Nephron (organoid): ENCODE results near the gene FBXW8.
A peak's percentile ranks its signal among the peaks of the same experiment; 100 is the strongest.

Experiments
- H3K27ac Mint-ChIP-seq, 3 experiments: 2 replicates each; pipeline ENCODE4 v1.8.0; 2020; ENCODE audit warnings: mixed read lengths in 3 of 3, mild to moderate bottlenecking in 2 of 3, moderate library complexity in 1 of 3
- H3K27me3 Mint-ChIP-seq: 2 replicates; pipeline ENCODE4 v1.8.0; 2021; ENCODE audit warnings: low read depth, mild to moderate bottlenecking, moderate library complexity, mixed read lengths
- H3K36me3 Mint-ChIP-seq: 2 replicates; pipeline ENCODE4 v1.8.0; 2020; ENCODE audit warnings: low read depth, mixed read lengths
- H3K4me1 Mint-ChIP-seq: 2 replicates; pipeline ENCODE4 v1.8.0; 2020; ENCODE audit warnings: mixed read lengths
- H3K4me3 Mint-ChIP-seq, 3 experiments: 2 replicates each; pipeline ENCODE4 v1.8.0; 2020; ENCODE audit warnings: mild to moderate bottlenecking in 3 of 3, mixed read lengths in 3 of 3, moderate library complexity in 2 of 3
- H3K9me3 Mint-ChIP-seq: 2 replicates; pipeline ENCODE4 v1.8.0; 2020; ENCODE audit warnings: mixed read lengths
- TF ChIP-seq, protein P1 (sequence below), 3 experiments: fragments of 200-600 bp; sonication (generic); IDR thresholded peaks; one replicate each; pipeline ENCODE4 v1.5.0; 2021; ENCODE audit warnings: antibody characterized with exemption in 3 of 3; ENCODE audit not compliant: unreplicated experiment in 3 of 3

The FBXW8 gene

DNA sequence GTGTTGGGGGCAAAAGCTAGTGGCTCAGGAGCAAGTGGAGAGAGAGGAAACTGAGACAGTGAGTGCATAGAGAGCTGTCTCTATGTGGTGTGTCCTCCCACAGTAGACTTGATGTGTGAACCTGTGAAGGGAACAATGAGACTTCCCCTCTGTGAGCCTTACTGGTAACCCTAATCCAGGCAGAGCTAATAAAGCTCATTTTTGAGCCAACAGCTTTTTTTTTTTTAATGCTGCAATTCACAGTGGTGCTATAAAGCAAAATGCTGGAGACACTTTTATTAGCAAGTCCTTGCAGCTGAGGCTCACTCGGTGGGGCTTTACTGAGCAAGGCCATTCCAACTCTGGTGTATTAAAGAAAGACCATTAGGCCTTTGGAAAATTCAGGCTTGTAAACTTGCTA is 26.9 kb downstream of the FBXW8 start:
- H3K27me3 Mint-ChIP-seq = no peaks in the 10 kb centered on the region

DNA sequence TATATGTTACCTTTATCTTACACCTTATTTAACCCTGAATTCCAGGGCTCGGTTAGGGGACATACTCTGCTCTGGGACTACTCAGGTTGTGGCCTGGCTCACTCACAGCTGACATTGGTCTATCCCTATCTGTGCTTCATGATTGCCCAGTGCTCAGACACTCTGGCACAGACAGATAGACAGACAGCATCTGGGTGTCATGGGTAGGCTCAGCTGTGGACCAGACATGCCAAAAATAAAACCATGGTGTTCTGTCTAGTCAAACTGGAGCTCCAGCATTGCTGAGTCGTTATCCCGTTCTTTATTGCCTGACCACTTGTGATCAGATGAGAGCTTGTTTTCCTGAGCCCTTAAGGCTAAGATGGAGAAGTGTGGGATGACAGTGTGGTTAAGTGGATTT is 29.0 kb downstream of the FBXW8 start:
- peaks cover 73% of the 10 kb centered on the region for H3K36me3 Mint-ChIP-seq
- TF ChIP-seq, protein P1, sequence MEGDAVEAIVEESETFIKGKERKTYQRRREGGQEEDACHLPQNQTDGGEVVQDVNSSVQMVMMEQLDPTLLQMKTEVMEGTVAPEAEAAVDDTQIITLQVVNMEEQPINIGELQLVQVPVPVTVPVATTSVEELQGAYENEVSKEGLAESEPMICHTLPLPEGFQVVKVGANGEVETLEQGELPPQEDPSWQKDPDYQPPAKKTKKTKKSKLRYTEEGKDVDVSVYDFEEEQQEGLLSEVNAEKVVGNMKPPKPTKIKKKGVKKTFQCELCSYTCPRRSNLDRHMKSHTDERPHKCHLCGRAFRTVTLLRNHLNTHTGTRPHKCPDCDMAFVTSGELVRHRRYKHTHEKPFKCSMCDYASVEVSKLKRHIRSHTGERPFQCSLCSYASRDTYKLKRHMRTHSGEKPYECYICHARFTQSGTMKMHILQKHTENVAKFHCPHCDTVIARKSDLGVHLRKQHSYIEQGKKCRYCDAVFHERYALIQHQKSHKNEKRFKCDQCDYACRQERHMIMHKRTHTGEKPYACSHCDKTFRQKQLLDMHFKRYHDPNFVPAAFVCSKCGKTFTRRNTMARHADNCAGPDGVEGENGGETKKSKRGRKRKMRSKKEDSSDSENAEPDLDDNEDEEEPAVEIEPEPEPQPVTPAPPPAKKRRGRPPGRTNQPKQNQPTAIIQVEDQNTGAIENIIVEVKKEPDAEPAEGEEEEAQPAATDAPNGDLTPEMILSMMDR (IDR thresholded peaks at IDR 0.05; ENCODE audit: unreplicated experiment in 3 of 3) = no peak
- H3K9me3 Mint-ChIP-seq = peaks cover 24% of the 10 kb centered on the region
- no peaks in the 10 kb centered on the region for H3K27me3 Mint-ChIP-seq
- H3K27ac Mint-ChIP-seq = peak overlapping the region; percentile 22 to 73 (median 53)
- no peak overlapping the region for H3K4me3 Mint-ChIP-seq
- peaks cover 37% of the 10 kb centered on the region for H3K4me1 Mint-ChIP-seq

More for the DNA sequence above, 26.9 kb downstream of the FBXW8 start:
- TF ChIP-seq, protein P1 (IDR thresholded peaks at IDR 0.05; ENCODE audit: unreplicated experiment in 3 of 3) = no peak
- H3K9me3 Mint-ChIP-seq = peaks cover 9% of the 10 kb centered on the region
- peaks cover 66% of the 10 kb centered on the region for H3K36me3 Mint-ChIP-seq
- peak overlapping the region in 1 of 3 experiments; percentile 33 for H3K4me3 Mint-ChIP-seq
- peak overlapping the region; percentile 37 to 91 (median 88) for H3K27ac Mint-ChIP-seq
- peaks cover 56% of the 10 kb centered on the region for H3K4me1 Mint-ChIP-seq

DNA sequence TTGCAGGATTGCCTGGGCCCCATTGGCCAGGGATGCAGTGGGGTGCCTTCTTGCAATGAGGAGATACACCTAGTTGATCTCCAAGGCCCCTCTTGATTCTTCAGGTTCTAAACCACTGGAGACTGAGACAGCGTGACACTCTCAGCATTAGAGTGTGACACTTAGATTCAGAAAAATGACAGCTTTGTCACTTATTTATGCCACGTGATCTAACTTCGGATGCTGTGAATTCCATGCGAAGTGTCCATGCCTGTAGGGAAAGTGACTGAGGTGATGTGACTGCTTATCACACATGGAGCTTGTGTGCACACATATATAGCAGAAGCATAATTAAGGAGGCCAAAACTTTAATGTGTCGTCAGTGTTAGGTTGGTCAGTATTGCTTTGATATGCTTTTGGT is 30.4 kb downstream of the FBXW8 start:
- no peak overlapping the region for H3K4me3 Mint-ChIP-seq
- H3K36me3 Mint-ChIP-seq = peaks cover 72% of the 10 kb centered on the region
- H3K27me3 Mint-ChIP-seq = no peaks in the 10 kb centered on the region
- TF ChIP-seq, protein P1 (IDR thresholded peaks at IDR 0.05; ENCODE audit: unreplicated experiment in 3 of 3) = no peak
- peaks cover 30% of the 10 kb centered on the region for H3K4me1 Mint-ChIP-seq
- no peak overlapping the region for H3K27ac Mint-ChIP-seq
- peaks cover 24% of the 10 kb centered on the region for H3K9me3 Mint-ChIP-seq

DNA sequence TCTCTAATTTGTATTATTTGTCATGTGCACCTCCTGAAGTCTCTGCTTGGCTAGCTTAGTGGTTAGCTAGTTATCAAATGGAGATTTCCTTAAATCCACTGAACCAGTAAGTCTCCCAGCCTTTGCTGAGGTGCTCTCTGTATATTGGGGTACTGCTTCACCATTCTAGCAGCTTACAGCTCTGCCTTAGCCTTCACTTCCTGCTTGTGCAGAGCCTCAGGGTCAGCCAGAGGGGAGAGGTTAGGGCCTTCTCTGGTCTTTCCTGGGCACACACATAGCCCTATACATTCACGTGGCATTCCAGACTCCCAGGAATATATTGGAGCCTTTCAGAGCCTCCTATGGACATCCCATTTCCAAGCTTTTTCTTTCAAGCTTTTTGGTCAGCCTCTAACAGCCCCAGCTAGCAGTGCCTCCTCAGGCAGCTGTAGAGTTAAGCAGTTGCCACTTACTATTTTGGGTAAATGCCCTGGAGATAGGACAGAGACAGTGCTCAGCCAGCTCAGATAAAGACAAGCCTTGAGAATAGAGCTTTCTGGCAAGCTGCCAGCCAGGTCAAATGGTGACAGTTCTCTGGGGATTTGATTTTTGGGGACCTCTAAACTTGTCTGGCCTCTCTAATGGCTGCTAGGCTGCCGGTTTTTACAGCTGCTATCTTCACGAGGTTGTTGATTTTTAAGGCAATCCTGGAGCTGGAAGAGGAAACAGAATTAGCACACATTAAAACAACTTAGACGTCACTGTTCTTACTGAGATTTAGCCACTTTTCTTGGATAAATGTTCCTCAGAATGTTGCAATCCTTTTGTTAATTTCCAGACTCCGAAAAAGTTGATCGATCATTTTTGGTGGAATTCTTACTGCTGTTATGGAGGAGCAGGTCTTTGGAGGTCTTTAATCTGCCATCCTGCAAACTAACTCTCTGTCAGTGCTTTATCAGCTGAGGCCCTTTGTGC is 32.9 kb downstream of the FBXW8 start:
- no peak overlapping the region for H3K27ac Mint-ChIP-seq
- TF ChIP-seq, protein P1 (IDR thresholded peaks at IDR 0.05; ENCODE audit: unreplicated experiment in 3 of 3) = no peak
- peaks cover 14% of the 10 kb centered on the region for H3K4me1 Mint-ChIP-seq
- peaks cover 24% of the 10 kb centered on the region for H3K9me3 Mint-ChIP-seq
- no peaks in the 10 kb centered on the region for H3K27me3 Mint-ChIP-seq
- H3K4me3 Mint-ChIP-seq = no peak overlapping the region
- H3K36me3 Mint-ChIP-seq = peaks cover 74% of the 10 kb centered on the region

DNA sequence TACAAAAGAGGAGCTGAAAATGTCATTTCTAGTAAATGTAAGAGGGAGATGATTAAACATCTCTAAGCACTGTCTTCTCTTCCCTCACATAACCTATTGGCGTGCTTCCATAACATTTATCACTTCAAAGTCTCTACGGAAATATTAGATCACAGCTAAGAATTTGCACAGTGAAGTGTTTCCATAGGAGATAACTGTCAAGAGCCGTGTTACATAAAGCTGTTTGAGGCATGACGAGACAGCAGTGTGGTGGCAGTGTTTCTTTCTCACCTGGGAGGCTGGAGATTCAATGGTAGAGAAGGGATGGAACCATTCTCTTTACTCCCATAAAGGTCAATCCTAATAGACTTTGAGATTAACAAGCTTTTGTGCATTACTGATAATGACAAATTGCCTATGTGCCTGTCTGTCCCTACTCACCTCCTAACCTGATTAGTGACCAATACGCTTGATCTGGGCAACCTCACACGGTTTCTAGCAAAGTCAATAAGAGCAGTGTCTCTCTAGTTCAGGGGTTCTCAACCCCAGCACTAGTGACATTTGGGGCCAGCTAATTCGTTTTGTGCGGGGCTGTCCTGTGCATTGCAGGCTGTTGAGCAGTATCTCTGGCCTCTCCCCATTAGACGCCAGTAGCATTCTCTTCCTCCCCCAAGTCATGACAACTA is 35.3 kb downstream of the FBXW8 start:
- Mint-ChIP-seq H3K27ac (no peak overlapping the region), H3K27me3 (no peaks in the 10 kb centered on the region), H3K9me3 (peaks cover 20% of the 10 kb centered on the region), H3K36me3 (peaks cover 82% of the 10 kb centered on the region), H3K4me1 (peaks cover 19% of the 10 kb centered on the region), H3K4me3 (no peak overlapping the region)
- TF ChIP-seq, protein P1 (IDR thresholded peaks at IDR 0.05; ENCODE audit: unreplicated experiment in 3 of 3) = no peak
